ENCODE data around the gene MORN1.
"Not testable (repeated sequence)": the region's sequence is repeated elsewhere in the genome, so short reads cannot be mapped to it uniquely, and the experiment has no call there.

Gene MORN1

DNA sequence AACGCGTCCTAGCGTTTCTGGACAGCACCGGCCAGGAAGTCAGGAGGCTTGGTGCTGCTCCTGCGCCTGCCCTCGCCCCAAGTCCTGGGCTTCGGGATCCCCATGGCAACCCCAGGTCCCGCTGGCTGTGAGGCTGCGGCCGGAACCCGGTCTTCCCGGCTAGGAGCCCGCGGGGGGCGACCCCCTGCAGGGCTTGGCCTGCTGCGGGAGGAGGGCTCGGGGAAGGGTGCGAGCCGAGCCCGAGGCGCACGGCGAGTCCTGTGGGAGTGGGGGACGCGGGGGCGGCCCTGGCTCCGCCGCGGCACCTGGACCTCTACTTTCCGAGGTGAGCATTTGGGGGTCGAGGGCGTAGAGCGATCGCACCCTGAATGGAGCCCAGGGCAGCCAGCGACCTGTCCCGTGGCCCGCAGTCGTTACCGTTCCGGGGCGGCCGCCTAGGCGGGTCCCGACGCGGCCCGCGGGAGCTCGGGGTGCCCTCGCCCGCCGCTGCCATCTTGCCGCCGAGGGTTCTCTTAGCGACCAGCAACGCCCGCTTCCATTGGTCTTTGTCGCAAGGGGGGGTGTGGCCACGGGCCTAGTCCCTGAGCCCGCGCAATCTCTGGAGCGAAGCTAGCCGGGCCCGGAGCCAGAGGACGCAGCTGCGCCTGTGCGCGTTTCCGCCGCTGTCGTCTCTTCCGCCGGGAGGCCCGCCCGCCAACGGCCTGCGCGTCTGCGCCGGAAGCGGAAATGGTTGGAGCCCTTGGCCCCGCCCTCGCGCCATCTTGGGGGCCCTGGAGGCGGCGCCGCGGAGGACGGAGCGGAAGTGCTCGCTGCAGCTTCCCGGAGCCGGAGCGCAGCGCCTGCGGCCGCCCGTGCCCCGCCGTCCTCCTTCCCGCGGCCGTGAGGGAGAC lies at the start of gene MORN1, which contains the start of gene RER1:
TSS of gene MORN1 (minus strand) at position 514 of the 890 bp plus-strand sequence. CDS start at position 493, 21 bp downstream.
TSS of gene RER1 (plus strand) at position 801 of the 890 bp plus-strand sequence. CDS start 3,950 bp downstream, outside the sequence.
- DNase-seq = peak; percentile 100

DNA sequence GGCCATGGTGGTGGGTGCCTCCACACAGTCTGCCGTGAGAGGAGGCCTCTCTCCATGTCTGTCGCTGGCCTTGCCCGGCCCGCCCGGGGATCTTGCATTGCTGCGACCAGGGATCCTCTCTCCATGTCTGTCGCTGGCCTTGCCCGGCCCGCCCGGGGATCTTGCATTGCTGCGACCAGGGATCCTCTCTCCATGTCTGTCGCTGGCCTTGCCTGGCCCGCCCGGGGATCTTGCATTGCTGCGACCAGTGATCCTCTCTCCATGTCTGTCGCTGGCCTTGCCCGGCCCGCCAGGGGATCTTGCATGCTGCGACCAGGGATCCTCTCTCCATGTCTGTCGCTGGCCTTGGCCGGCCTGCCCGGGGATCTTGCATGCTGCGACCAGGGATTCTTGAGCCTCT lies 49.0 kb upstream of the MORN1 start:
- not testable (repeated sequence) for DNase-seq

DNA sequence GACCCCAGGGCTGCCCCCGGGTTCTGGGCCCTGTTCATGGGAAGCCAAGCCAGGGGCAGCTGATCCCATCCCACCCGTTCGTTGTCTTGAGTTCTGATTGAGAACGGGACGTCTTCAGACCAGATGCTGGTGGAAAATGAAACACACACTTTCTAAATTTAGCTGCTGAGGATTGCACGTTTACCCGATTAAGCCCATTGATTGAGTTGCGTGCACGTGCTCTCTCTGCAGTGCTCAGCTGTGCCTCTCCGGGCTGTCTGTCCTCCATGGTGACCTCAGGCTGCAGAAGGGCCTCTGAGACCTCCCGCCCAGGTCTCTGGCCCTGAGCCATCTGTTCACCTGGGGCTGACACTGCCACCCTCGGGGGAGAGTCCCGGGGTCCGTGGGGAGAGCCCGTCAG lies 48.0 kb upstream of the MORN1 start:
- DNase-seq = no peak

DNA sequence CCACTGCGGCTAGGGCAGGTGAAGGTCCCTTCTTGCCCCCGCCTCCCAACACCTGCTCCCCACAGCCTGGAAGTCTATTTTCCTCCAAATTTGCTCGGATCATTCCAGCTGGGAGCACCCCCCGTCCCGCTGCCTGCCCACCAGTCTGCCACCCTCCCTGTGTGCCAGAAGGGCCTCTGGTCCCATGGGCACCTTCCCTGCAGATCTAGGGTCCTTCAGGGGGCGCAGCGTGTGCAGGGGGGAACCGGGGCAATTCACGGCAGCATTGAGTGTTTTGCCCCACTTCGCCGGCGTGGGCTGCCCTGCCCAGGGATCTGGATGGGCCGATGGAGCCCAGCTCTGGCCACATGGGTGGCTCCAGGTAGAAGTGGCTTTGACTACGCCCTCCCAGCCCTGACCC lies 47.3 kb upstream of the MORN1 start:
- DNase-seq = no peak

GRCh38 chr1:2438038-2438437 lies 46.7 kb upstream of the MORN1 start:
- DNase-seq = no peak

DNA sequence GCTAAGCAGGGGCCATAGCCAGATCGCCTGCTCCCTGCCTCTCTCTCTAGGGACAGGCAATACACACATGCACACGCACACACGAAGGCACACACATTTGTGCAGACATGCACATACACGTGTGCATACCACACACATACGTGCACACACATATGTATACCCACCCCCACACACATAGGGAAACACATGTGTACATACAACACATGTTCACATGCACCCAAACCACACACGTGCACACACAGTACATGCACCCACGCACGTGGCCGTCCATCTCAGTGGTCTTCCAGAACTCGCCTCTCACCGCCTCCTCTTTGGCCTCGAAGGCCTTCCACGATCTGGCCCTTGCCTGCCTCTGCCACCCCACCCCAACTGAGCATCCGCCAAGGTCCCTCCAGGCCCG lies 46.3 kb upstream of the MORN1 start:
- DNase-seq = no peak

- no peak for DNase-seq
Measured at GRCh38 chr1:2436876-2437275, 45.5 kb upstream of the MORN1 start.

DNA sequence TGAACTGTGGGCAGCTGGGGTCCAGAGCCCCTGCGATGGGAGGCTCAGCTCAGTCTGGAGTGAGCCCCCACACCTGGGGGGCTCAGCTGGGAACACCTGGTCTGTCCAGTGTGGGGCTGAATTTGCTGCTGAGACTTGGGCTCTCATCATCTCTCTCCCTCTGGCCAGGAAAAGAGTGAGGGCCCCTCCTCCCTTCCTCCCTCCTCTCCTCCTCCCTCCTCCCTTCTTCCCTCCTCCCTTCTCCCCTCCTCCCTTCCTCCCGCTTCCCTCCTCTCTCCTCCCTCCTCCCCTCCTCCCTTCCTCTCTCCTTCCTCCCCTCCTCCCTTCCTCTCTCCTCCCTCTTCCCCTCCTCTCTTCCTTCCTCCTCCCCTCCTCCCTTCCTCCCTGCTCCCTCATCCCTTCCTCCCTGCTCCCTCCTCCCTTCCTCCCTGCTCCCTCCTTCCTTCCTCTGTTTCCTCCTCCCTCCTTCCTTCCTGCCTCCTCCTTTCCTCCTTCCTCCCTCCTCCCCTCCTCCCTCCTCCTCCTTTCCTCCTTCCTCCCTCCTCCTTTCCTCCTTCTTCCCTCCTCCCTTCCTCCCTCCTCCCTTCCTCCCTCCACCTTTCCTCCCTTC lies 44.5 kb upstream of the MORN1 start:
- no peak for DNase-seq

- DNase-seq = no peak
Measured at GRCh38 chr1:2435091-2435490, 43.7 kb upstream of the MORN1 start.

DNA sequence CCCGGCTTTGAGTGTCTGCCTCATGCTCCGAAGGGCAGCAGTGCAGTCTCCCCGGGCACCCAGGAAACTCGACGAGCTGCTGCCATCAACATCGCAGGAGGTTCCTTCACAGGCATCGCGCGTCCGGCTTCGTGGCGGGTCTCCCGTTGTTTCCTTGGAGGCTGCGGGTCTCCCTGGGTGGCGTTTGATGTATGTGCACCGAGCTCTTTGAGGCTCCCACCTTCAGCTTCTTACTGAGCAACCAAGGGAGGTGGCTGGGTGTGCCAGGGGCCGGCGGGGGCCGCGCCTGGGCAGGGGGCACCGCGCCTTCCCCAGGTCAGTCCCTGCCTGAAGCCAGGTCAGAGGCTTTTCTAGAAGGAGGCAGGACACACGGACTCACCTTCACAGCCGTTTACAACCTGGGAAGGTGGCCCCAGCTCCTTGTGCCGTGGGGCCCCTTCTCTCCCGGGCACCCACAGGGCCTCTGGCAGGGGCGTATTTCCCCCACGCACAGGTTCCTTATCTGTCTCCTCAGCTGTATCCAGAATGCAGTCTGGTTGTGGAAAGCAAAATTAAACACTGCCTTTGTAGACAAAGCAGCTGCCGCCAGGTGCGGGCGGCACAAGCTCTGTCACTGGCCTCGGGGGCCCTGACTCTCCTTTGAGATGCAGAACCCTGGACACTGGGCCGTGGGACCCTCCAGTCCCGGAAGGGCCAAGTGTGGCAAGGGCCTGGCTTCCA lies 42.7 kb upstream of the MORN1 start:
- no peak for DNase-seq

GRCh38 chr1:2433196-2433595 lies 41.8 kb upstream of the MORN1 start:
- no peak for DNase-seq

- no peak for DNase-seq
Measured at GRCh38 chr1:2432441-2432844, 41.1 kb upstream of the MORN1 start.

- DNase-seq = no peak
Measured at GRCh38 chr1:2431518-2431917, 40.2 kb upstream of the MORN1 start.

DNA sequence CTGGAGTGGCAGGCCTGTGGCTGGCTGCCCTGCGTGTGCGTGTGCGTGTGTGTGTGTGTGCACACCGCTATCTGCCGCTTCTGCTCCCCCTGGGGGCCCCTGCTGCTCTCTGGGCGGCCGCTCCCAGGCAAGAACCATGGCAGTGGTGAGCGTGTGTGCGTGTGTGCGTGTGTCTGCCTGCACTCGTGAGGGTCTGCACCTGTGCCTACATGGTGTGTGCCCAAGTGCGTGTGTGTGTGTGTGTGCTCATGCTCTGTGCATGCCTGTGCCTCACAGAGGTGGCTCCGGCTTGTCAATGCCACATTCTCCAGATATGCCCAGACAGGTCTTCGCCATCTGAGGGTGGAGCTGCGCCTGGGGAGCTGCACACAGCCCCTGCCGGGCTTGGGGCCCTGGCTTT lies 39.7 kb upstream of the MORN1 start:
- DNase-seq = no peak

DNA sequence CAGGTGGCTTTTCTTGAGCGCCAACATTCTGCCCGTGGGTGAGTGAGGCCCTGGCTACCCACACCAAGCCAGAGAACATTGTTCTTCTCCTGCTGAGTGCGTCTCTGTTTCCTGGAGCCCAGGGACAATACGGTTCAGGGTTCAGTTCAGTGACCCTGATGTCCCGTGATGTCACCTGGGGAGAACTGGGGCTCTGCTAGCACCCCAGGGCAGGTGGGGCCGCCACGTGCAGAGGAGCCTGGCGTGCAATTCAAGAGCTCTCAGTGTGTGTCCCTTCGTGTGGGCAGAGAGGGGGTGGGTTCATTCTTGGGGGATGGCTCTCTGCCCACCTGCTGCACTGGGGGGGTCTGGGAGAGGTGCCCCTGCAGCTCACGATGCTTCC lies 39.2 kb upstream of the MORN1 start:
- DNase-seq = no peak

DNA sequence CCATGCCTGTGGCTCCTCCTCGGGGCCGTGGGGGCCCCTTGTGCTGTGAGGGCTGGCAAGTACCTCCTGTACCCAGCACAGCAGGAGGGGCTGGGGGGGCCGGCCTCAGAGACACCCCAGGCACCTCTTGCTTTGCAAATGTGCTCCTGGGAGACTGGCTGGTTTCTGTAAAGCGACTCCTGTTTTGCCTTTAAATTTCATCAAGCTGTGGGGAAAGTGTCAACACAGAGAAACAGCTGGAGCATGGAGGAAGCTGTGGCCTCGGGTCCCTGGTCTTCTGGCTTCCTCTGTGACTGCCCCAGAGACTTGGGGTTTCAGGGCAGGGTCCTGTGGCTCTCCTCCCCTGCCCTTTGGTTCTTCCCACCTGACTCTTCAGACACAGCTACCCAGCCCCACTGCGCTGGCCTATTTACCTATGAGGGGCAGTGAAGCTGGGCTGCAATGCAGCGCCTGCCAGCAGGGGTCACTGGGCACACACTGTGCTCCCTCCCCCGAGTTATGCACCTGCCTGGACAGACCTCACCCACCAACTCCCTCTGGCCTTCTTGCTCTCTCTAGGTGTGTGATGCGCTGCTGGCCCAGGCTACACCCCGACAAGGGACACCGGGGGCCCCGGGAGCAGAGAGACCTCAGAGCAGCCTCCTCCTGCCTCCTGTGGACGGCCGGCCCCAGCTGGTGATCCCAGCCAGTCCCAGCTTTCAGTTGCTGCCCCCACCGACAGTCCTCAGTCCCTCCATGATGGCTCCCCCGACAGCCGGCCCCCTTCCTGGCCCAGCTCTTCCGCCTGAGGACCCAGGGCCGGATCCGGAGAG lies 38.6 kb upstream of the MORN1 start:
- no peak for DNase-seq

GRCh38 chr1:2428490-2428889 lies 37.1 kb upstream of the MORN1 start:
- DNase-seq = no peak

DNA sequence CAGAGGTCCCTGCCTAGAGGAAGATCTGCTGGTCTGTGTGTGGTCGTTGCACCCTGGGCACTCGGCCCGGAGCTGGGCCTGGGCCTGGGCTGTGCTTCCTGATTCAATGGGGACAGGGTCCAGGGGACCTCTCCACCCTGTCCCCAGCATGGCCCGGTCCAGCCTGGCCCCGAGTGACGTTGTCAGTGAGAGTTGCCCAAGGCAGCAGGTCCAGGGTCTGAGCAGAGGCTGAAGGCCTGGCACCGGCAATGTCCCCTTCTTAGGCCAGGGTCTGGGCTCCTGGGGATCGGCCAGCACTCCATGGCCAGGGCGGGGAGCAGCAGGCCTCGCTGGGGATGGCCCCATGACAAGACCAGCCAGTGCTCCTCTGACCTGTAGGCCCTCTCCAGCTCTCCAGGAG lies 36.6 kb upstream of the MORN1 start:
- no peak for DNase-seq

GRCh38 chr1:2427051-2427450 lies 35.7 kb upstream of the MORN1 start:
- no peak for DNase-seq

DNA sequence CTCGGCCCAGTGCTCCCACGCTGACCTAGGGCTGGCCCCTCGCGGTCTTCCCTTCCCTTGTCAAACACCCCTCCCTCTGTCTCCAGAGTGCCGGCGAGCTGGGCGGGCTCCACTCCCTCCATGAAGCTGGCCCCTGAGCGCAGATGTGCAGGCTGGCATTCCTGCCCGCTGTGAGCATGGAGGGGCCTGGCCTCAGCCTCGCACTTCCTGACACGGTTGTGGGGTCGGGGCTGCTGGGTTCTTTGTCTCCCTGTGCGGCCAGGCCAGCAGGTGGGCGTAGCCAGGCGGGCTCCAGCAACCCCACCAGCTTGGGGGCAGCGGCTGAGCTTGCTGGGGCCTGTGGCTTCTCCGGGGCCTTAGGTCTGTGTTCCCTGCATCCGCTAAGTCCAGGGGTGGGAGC lies 35.2 kb upstream of the MORN1 start:
- DNase-seq = no peak

DNA sequence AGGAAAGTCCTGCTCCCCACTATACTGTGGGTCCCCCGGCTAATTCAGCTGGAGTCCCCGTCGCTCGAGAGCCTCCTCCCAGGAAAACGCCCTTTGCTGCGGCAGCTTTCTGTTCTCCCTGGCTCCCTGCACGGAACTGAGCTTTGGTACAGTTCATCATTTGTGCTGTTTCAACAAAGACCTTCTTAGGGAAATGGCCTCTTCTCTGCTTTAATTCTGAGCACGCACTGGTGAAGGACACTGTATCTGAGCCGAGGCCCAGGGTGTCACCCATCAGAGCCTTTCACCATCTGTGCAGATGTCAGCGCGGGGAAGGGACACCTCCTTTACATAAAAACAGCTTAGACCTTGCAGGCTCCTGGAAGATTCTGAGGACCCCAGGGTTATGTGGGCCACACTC lies 34.5 kb upstream of the MORN1 start:
- no peak for DNase-seq

GRCh38 chr1:2422523-2422922 lies 31.2 kb upstream of the MORN1 start:
- no peak for DNase-seq

GRCh38 chr1:2419416-2419815 lies 28.1 kb upstream of the MORN1 start:
- no peak for DNase-seq
